GM18951 (cell line): ENCODE results near the gene SSBP3.
"Not testable (repeated sequence)": the region's sequence is repeated elsewhere in the genome, so short reads cannot be mapped to it uniquely, and the experiment has no call there.

Source experiments
- POLR2A ChIP-seq: IDR thresholded peaks from 4 replicates; pipeline ENCODE4 v1.6.1; 2011; ENCODE audit warnings: mild to moderate bottlenecking; ENCODE audit not compliant: insufficient read length, insufficient read depth; ENCODE audit errors: extremely low read depth
- in situ Hi-C: fragments of 300-500 bp; cut with MboI; formaldehyde crosslinking; loops from one replicate; pipeline ENCODE4 v1.12.0; 2022; ENCODE audit warnings: low sequenced_read_pairs, mixed read lengths, inconsistent platforms; ENCODE audit not compliant: unreplicated experiment

SSBP3 gene

DNA sequence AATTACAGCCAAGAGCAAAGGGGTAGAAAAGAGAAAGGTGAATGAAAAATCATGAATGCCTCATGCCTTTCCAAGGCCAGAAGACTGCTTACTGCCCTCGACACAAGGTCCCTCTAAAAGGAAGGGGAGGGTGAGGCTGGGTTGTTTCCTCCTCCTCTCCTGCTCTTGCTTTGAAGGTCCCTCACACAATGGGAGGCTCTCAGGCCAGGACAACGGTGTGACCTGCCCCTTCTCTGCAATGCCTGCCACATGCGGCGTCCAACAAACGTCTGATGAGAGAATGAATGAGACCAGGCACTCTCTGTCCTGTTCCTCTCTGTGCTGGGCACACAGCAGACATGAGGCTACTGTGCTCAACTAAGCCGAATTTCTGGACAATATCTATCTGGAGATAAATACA is 51.3 kb downstream of the SSBP3 start:
- in situ Hi-C loops: no loop called here
- no peak for TF ChIP-seq POLR2A

DNA sequence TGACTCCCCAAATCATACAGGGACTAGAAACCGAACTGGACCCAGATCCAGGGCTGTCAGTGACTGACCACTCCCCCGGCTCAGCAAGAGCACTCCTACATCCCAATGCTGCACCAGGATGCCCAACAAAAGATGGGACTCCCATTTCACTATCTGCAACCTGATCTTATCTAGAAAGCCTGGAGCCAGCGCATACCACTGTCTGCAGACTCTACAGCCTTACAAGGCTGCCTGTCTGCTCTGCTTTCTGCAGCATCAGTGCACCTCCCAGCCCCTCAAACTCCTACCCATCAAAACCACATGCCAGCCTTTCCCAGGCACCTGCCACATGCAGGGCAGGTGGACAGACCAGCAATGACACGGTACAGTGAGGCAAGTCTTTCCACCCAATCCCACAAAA is 52.2 kb downstream of the SSBP3 start:
- TF ChIP-seq POLR2A: no peak
- in situ Hi-C loops: no loop called here

- in situ Hi-C loops: no loop called here
- no peak for TF ChIP-seq POLR2A
These were observed 53.4 kb downstream of the SSBP3 start for GRCh38 chr1:54352755-54353154.

DNA sequence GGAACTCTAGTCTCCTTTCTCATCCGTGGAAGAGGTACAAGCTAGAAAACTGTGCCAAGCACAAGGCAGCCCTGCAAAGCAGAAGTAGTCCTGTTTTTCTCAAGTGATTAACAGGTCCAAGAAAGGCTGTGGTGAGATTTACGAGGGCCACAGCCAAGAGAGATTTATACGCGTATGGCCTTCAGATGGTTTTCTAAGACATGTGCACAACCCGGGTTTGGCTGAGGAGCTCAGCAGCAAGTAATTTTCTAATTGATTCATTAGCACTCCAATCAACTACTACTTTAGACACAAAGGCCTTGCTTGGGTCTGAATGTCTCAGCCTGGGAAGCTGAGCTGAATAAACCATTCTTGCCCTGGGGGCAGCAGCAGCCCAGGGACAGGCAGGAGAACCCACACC is 55.8 kb downstream of the SSBP3 start:
- TF ChIP-seq POLR2A: no peak
- in situ Hi-C loops: no loop called here

- in situ Hi-C loops: no loop called here
These were observed 57.5 kb downstream of the SSBP3 start for GRCh38 chr1:54348700-54349021.

GRCh38 chr1:54347955-54348699 is 58.1 kb downstream of the SSBP3 start:
- in situ Hi-C loops: no loop called here
- TF ChIP-seq POLR2A: no peak

More at GRCh38 chr1:54348700-54349021, 57.5 kb downstream of the SSBP3 start:
- no peak for TF ChIP-seq POLR2A

GRCh38 chr1:54347261-54347954 is 58.8 kb downstream of the SSBP3 start:
- no peak for TF ChIP-seq POLR2A
- in situ Hi-C loops: no loop called here

- in situ Hi-C loops: not testable (repeated sequence)
These were observed 60.6 kb downstream of the SSBP3 start for GRCh38 chr1:54345548-54345947.

GRCh38 chr1:54345116-54345515 is 61.1 kb downstream of the SSBP3 start:
- in situ Hi-C loops: no loop called here
- no peak for TF ChIP-seq POLR2A

DNA sequence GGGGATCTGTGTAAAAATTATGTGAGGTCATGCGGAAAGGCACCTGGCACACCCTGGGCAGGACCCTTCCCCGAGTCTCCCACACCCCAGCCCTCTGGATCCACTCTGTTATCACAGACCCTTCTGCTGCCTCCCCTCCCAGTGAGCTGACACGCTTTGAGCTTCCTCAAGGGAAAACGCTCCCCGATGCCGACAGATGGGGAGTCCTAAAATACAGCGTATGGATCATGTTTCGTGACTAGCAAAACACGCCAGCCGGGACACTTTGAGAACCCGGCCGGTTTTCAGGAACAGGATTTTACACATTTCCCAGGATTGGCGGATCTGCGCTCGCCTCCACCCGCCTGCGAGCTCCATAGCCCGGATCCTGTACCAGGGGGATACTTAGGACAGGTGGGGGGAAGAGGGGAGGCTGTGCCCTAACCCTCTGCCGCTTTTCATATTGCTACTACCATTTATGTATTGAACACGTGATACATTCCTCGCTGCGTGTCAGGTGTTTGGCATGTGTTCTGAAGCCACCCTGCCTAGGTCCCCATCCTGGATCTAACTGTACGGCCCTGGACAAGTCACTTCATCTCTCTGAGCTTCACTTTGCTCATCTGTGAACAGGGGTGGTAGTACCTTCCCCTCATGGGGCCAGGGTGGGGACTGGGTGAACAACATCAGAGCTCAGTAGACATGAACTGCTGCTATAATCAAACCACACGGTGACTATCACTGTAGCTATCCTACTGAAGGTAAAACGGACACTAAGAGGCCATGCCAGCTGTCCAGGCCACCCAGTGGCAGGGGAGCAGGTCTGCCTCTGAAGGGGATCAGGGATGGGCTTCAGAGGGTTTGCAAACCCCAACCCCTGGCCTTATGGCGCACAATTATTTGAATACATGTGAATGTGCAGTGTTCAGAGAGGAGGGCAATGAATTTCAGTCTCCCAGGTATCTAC is 63.2 kb downstream of the SSBP3 start:
- in situ Hi-C loops: no loop called here
- TF ChIP-seq POLR2A: no peak

- in situ Hi-C loops: no loop called here
- TF ChIP-seq POLR2A: no peak
These were observed 63.9 kb downstream of the SSBP3 start for GRCh38 chr1:54342288-54342687.

- TF ChIP-seq POLR2A: no peak
- in situ Hi-C loops: no loop called here
These were observed 64.4 kb downstream of the SSBP3 start for GRCh38 chr1:54341763-54342162.

GRCh38 chr1:54340878-54341277 is 65.3 kb downstream of the SSBP3 start:
- in situ Hi-C loops: no loop called here
- no peak for TF ChIP-seq POLR2A
